ENCODE results near the gene CCDC80. TPM values are rescaled to one million over a fixed set of nuclear protein-coding genes. Genes with fewer than 3 reads are reported as not detected.

The CCDC80 gene
- polyA plus RNA-seq, 1 experiment, result 199 TPM

DNA sequence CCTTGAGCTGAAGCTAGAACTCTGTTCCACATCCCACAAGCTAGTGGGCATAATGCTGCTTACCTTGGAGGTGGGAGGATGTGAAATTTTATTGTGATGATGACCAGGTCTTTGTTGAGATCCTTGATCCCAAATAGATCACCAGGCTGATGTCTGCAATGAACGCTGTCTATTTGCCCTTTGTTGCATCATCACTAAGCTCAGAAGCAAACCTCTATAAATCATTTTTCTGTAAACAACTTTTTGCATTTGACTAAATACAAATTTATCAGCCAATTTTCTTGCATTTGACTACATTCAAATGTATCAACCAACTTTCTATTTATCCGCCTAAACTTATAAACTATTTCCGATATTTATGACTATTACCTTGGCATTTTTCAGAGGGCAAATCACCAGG lies 9.7 kb downstream of the CCDC80 start:
- TF ChIP-seq, protein P1, sequence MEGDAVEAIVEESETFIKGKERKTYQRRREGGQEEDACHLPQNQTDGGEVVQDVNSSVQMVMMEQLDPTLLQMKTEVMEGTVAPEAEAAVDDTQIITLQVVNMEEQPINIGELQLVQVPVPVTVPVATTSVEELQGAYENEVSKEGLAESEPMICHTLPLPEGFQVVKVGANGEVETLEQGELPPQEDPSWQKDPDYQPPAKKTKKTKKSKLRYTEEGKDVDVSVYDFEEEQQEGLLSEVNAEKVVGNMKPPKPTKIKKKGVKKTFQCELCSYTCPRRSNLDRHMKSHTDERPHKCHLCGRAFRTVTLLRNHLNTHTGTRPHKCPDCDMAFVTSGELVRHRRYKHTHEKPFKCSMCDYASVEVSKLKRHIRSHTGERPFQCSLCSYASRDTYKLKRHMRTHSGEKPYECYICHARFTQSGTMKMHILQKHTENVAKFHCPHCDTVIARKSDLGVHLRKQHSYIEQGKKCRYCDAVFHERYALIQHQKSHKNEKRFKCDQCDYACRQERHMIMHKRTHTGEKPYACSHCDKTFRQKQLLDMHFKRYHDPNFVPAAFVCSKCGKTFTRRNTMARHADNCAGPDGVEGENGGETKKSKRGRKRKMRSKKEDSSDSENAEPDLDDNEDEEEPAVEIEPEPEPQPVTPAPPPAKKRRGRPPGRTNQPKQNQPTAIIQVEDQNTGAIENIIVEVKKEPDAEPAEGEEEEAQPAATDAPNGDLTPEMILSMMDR (IDR thresholded peaks at IDR 0.05; ENCODE audit: insufficient read depth, low read depth, low read length), result no peak
- DNase-seq (ENCODE audit: low read depth), result no peak
- ChIA-PET POLR2A (interaction anchor here (0.7 kb wide), 1 partner anchor 22 kb away, joined by 3 read pairs; no protein-coding TSS in a partner anchor), CTCF (interaction anchor here (0.8 to 4.3 kb wide), 2 partner anchors 9 to 79 kb away, joined by 4 to 10 read pairs; no protein-coding TSS in a partner anchor)
- Histone ChIP-seq H3K4me3 (ENCODE audit: low read depth, low read length) (no peak overlapping the region), H3K36me3 (ENCODE audit: control insufficient read depth, insufficient read depth, low read length) (peaks cover 6% of the 10 kb centered on the region), H3K27me3 (ENCODE audit: control insufficient read depth, insufficient read depth, low read length) (no peaks in the 10 kb centered on the region)

- ChIA-PET POLR2A (interaction anchor here (0.6 kb wide), 1 partner anchor 389 kb away, joined by 5 read pairs; no protein-coding TSS in a partner anchor), CTCF (interaction anchor here (0.6 to 4.3 kb wide), 4 partner anchors 8 to 132 kb away, joined by 3 to 10 read pairs (median 4); no protein-coding TSS in a partner anchor)
- no peaks in the 10 kb centered on the region for H3K27me3 ChIP-seq (ENCODE audit: control insufficient read depth, insufficient read depth, low read length)
- TF ChIP-seq, protein P1 (IDR thresholded peaks at IDR 0.05; ENCODE audit: insufficient read depth, low read depth, low read length), result no peak
- no peak overlapping the region for H3K4me3 ChIP-seq (ENCODE audit: low read depth, low read length)
- H3K36me3 ChIP-seq (ENCODE audit: control insufficient read depth, insufficient read depth, low read length), result peaks cover 8% of the 10 kb centered on the region
- peak; percentile 74 for DNase-seq (ENCODE audit: low read depth)
Observed at GRCh38 chr3:112629425-112629824, 11.5 kb downstream of the CCDC80 start.

DNA sequence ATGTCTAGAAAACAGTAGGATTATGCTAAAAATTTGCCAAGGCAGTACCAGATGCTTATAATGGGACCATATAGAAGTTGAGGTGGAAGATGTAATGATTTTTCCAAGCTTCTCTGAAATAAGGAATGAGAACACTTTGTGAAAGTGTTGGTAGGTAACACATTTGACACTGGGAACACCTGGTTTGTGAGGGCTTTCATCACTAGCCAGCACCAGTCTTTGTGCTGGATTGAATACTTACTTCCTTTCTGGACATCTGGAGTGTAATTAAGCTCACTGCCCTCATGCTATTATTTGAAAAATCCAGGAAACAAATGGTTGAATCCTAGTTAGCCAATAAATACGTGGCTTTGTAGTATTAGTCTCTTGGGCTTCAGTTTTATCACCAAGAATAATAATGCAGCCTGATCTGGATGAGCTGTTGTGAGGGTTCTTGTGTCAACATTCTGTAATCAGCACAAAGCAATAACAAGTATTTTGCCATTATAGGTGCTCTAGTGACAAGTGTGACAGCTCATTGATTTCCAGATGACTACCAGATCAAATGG lies 12.9 kb downstream of the CCDC80 start:
- Histone ChIP-seq H3K36me3 (ENCODE audit: control insufficient read depth, insufficient read depth, low read length) (peaks cover 8% of the 10 kb centered on the region), H3K27me3 (ENCODE audit: control insufficient read depth, insufficient read depth, low read length) (no peaks in the 10 kb centered on the region), H3K4me3 (ENCODE audit: low read depth, low read length) (no peak overlapping the region)
- TF ChIP-seq, protein P1 (IDR thresholded peaks at IDR 0.05; ENCODE audit: insufficient read depth, low read depth, low read length), result no peak
- no peak for DNase-seq (ENCODE audit: low read depth)
- POLR2A ChIA-PET, result no interaction called here
- CTCF ChIA-PET, result interaction anchor here (0.6 kb wide), 1 partner anchor 12 kb away, joined by 3 read pairs; no protein-coding TSS in a partner anchor

DNA sequence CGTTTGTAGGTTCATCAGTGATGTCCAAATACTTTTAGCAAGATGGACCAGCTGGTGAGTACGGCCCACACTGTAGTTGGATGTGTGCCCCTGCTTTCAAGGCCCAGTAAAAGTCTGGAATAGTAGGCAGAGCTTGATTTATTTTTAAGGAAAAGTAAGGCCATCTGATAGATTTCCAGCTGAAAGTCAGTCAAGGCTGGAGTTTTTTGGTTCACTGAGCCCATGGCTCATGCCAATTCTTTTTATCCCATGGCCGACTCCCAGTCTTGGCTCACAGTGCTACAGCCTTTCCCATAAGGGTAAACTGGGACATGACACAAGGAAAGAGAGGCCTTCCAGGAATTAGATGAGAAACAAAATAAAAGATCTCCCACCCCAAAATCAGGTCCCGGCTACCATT lies 13.5 kb downstream of the CCDC80 start:
- CTCF ChIA-PET, result no interaction called here
- H3K4me3 ChIP-seq (ENCODE audit: low read depth, low read length), result no peak overlapping the region
- H3K36me3 ChIP-seq (ENCODE audit: control insufficient read depth, insufficient read depth, low read length), result peaks cover 6% of the 10 kb centered on the region
- H3K27me3 ChIP-seq (ENCODE audit: control insufficient read depth, insufficient read depth, low read length), result no peaks in the 10 kb centered on the region
- POLR2A ChIA-PET, result no interaction called here
- TF ChIP-seq, protein P1 (IDR thresholded peaks at IDR 0.05; ENCODE audit: insufficient read depth, low read depth, low read length), result no peak
- no peak for DNase-seq (ENCODE audit: low read depth)

DNA sequence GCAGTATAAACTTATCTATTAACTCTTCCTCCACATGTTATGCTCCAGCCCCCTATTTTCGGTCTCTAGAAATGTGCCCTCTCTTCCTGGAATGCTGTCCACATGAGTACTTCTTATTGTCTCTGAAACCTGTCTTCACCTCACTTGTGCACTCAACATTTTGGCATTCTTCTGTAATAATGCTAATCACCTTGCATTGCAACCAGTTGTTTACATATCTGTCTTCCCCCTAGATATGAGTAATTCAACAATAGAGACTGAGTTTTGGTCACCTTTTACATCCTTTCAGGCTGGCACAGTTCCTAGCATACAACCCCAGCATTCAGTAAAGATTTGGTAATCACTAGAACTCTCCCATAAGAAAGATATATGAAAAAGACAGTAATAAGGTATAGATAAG lies 17.2 kb downstream of the CCDC80 start:
- TF ChIP-seq, protein P1 (IDR thresholded peaks at IDR 0.05; ENCODE audit: insufficient read depth, low read depth, low read length), result no peak
- no peak overlapping the region for H3K4me3 ChIP-seq (ENCODE audit: low read depth, low read length)
- ChIA-PET POLR2A (no interaction called here), CTCF (interaction anchor here (0.6 kb wide), 1 partner anchor 355 kb away, joined by 3 read pairs; no protein-coding TSS in a partner anchor)
- peaks cover 16% of the 10 kb centered on the region for H3K36me3 ChIP-seq (ENCODE audit: control insufficient read depth, insufficient read depth, low read length)
- H3K27me3 ChIP-seq (ENCODE audit: control insufficient read depth, insufficient read depth, low read length), result no peaks in the 10 kb centered on the region
- no peak for DNase-seq (ENCODE audit: low read depth)
